GM12892 (cell line): ENCODE results near the gene CTBP2.

ENCODE experiments used
- POLR2A ChIP-seq: IDR thresholded peaks from 2 replicates; pipeline ENCODE4 v1.6.1; 2011; ENCODE audit warnings: low read depth, low read length, control low read depth
- TAF1 ChIP-seq: IDR thresholded peaks from 2 replicates; pipeline ENCODE4 v1.6.1; 2011; ENCODE audit warnings: low read depth, mild to moderate bottlenecking, control low read depth, low read length, borderline replicate concordance

DNA sequence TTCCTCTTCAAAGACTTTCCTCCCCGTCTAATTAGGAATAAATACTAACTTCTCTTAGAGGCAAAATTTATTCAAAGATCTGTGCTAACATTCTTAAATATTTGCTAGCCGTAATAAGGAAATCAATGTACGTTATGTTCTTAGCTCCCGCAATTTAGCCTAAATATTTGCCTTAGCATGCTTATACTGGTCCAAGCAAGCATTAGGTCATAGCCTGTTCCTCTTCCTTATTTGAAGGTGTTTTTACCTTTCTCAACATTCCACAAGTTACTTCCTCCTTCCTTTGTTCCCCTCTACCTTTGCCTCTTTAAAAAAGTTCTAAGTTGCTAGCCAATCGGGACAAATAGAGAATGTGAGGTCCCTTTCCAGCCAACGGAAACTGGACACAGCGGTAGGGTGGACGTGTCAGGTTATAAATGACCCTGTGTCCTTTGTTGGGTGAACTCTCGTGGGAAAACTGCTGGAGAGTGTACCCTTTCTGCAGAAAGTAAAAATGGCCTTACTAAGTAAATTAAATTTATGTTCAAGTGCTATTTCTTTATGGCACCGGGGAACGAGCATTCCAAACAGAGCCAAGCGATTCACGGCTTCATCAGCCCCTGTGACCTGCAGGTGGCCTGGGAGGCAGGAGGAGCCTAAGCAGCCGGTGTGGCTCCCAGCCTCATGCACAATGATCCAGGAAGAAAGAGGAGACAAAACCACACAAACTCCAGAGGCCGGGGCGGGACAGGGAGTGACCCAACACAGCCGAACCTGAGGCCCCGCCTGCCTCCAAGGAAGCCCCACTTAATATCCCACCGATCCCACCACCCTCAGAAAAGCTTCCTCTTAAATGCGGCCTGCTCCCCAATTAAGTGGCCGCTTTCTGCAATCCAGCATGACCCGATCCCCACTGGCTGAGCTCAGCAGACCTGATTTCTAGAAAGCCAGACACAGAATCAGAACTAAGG, 151.4 kb downstream of the CTBP2 start:
- no peak for TF ChIP-seq TAF1
- no peak for TF ChIP-seq POLR2A
